Hepatocyte (in vitro differentiated cells): ENCODE results near the gene SLC4A1AP. TPM values are rescaled to one million over a fixed set of nuclear protein-coding genes. Genes with fewer than 3 reads are reported as not detected.
A peak's percentile ranks its signal among the peaks of the same experiment; 100 is the strongest.

Experiments used
- DNase-seq: peaks from one replicate; pipeline ENCODE4 v3.0.0-alpha.2; 2016; ENCODE audit warnings: low spot score
- H2AFZ ChIP-seq: fragments of 200-600 bp; sonication (generic); 2 replicates; pipeline ENCODE4 v1.6.0; 2016; ENCODE audit warnings: antibody characterized with exemption, mild to moderate bottlenecking
- H3K27ac ChIP-seq: fragments of 200-600 bp; sonication (generic); 2 replicates; pipeline ENCODE4 v1.5.1; 2016; ENCODE audit warnings: mild to moderate bottlenecking
- H3K27me3 ChIP-seq: fragments of 200-600 bp; sonication (generic); 2 replicates; pipeline ENCODE4 v1.6.1; 2016
- H3K36me3 ChIP-seq: fragments of 200-600 bp; sonication (generic); replicated peaks from 2 replicates; pipeline ENCODE4 v1.5.1; 2016; ENCODE audit warnings: low read depth; ENCODE audit not compliant: insufficient read depth
- H3K4me1 ChIP-seq: fragments of 200-600 bp; sonication (generic); 2 replicates; pipeline ENCODE4 v1.5.1; 2016; ENCODE audit warnings: mild to moderate bottlenecking, moderate library complexity; ENCODE audit not compliant: insufficient read depth
- H3K4me2 ChIP-seq: fragments of 200-600 bp; sonication (generic); 2 replicates; pipeline ENCODE4 v1.6.0; 2016
- H3K4me3 ChIP-seq: fragments of 200-600 bp; sonication (generic); 2 replicates; pipeline ENCODE4 v1.5.1; 2016; ENCODE audit warnings: mild to moderate bottlenecking
- H3K79me2 ChIP-seq: fragments of 200-600 bp; sonication (generic); 2 replicates; pipeline ENCODE4 v1.6.0; 2017; ENCODE audit warnings: mild to moderate bottlenecking
- H3K9me2 ChIP-seq: fragments of 200-600 bp; sonication (generic); replicated peaks from 2 replicates; pipeline ENCODE4 v1.6.0; 2017; ENCODE audit warnings: mild to moderate bottlenecking; ENCODE audit not compliant: insufficient read depth
- H3K9me3 ChIP-seq: fragments of 200-600 bp; sonication (generic); 2 replicates; pipeline ENCODE4 v1.5.1; 2016; ENCODE audit warnings: low read depth, mild to moderate bottlenecking
- H4K20me1 ChIP-seq: fragments of 200-600 bp; sonication (generic); 2 replicates; pipeline ENCODE4 v1.6.0; 2016; ENCODE audit warnings: mild to moderate bottlenecking; ENCODE audit not compliant: insufficient read depth, poor library complexity, severe bottlenecking
- CTCF ChIP-seq: fragments of 200-600 bp; sonication (generic); IDR thresholded peaks from 2 replicates; pipeline ENCODE4 v1.5.1; 2016; ENCODE audit warnings: antibody characterized with exemption, mild to moderate bottlenecking; ENCODE audit not compliant: poor library complexity
- EZH2 ChIP-seq: fragments of 200-600 bp; sonication (generic); IDR thresholded peaks from 2 replicates; pipeline ENCODE4 v1.6.1; 2016; ENCODE audit warnings: antibody characterized with exemption, mild to moderate bottlenecking, borderline replicate concordance
- EZH2phosphoT487 ChIP-seq: fragments of 200-600 bp; sonication (generic); IDR thresholded peaks from one replicate; pipeline ENCODE4 v1.6.1; 2018; ENCODE audit warnings: antibody characterized with exemption, mild to moderate bottlenecking, low read depth, moderate library complexity; ENCODE audit not compliant: unreplicated experiment, severe bottlenecking
- WGBS: methylation state at CpG from one replicate; pipeline ENCODE4 v1.1.6; 2016; ENCODE audit warnings: low lambda C conversion rate; ENCODE audit errors: missing lambda C conversion rate; 5-methylcytosine and 5-hydroxymethylcytosine counted together
- polyA plus RNA-seq: library from polyadenylated mRNA; unstranded; fragments of >200 nt; fragmentation: Nextera tagmentation; extraction: Ambion mirVana; gene quantifications from 2 replicates; pipeline ENCODE4 v1.2.1, GENCODE V29; 2016
- total RNA-seq: library from RNA; depleted of rRNA; stranded (reverse); fragments of >200 nt; gene quantifications from 2 replicates; pipeline ENCODE4 v1.2.3, GENCODE V29; 2014

The SLC4A1AP gene
- total and polyA plus RNA-seq, 2 experiments from 2014 or later = 21.1 to 21.9 TPM

- Histone ChIP-seq H3K9me3 (no peaks in the 10 kb centered on the region), H3K36me3 (no peaks in the 10 kb centered on the region), H4K20me1 (no peaks in the 10 kb centered on the region), H3K9me2 (no peaks in the 10 kb centered on the region), H3K4me2 (no peak overlapping the region), H3K4me3 (no peak overlapping the region), H2AFZ (no peak overlapping the region), H3K4me1 (peaks cover 23% of the 10 kb centered on the region), H3K27ac (peak overlapping the region; percentile 83), H3K27me3 (no peaks in the 10 kb centered on the region), H3K79me2 (no peaks in the 10 kb centered on the region)
- 61% methylated on average over 4 of the region's 4 CpGs for WGBS
- TF ChIP-seq EZH2phosphoT487 (no peak), EZH2 (no peak), CTCF (no peak)
- DNase-seq = peak; percentile 68
Observed at GRCh38 chr2:27705851-27706622, 42.3 kb downstream of the SLC4A1AP start.

GRCh38 chr2:27707462-27708256 lies 44.0 kb downstream of the SLC4A1AP start:
- peaks cover 23% of the 10 kb centered on the region for H3K4me1 ChIP-seq
- no peak for DNase-seq

GRCh38 chr2:27708257-27708654 lies 44.6 kb downstream of the SLC4A1AP start:
- Histone ChIP-seq H3K36me3 (no peaks in the 10 kb centered on the region), H3K4me2 (no peak overlapping the region), H3K4me3 (no peak overlapping the region), H3K27ac (peak overlapping the region; percentile 20), H3K27me3 (no peaks in the 10 kb centered on the region), H4K20me1 (no peaks in the 10 kb centered on the region), H3K4me1 (peaks cover 17% of the 10 kb centered on the region), H2AFZ (no peak overlapping the region), H3K79me2 (no peaks in the 10 kb centered on the region), H3K9me2 (no peaks in the 10 kb centered on the region), H3K9me3 (no peaks in the 10 kb centered on the region)
- DNase-seq = no peak
- 90% methylated on average over 7 of the region's 7 CpGs for WGBS
- TF ChIP-seq CTCF = no peak
- no peak for TF ChIP-seq EZH2phosphoT487
- no peak for TF ChIP-seq EZH2

More at GRCh38 chr2:27707462-27708256, 44.0 kb downstream of the SLC4A1AP start:
- no peaks in the 10 kb centered on the region for H3K36me3 ChIP-seq
- no peaks in the 10 kb centered on the region for H3K79me2 ChIP-seq
- H3K9me3 ChIP-seq = no peaks in the 10 kb centered on the region
- H4K20me1 ChIP-seq = no peaks in the 10 kb centered on the region
- peak overlapping the region; percentile 20 for H3K27ac ChIP-seq
- H3K9me2 ChIP-seq = no peaks in the 10 kb centered on the region
- H3K27me3 ChIP-seq = no peaks in the 10 kb centered on the region
- TF ChIP-seq EZH2phosphoT487 (no peak), EZH2 (no peak), CTCF (no peak)
- 93% methylated on average over 8 of the region's 9 CpGs for WGBS
- H2AFZ ChIP-seq = no peak overlapping the region
- H3K4me3 ChIP-seq = no peak overlapping the region
- H3K4me2 ChIP-seq = no peak overlapping the region
